ENCODE measurements around the gene NKIRAS1. TPM values are rescaled to one million over a fixed set of nuclear protein-coding genes. Genes with fewer than 3 reads are reported as not detected.

NKIRAS1 gene
- total RNA-seq, 4 donors from 2014 or later = 12.9 to 21.9 (median 15.8) TPM

DNA sequence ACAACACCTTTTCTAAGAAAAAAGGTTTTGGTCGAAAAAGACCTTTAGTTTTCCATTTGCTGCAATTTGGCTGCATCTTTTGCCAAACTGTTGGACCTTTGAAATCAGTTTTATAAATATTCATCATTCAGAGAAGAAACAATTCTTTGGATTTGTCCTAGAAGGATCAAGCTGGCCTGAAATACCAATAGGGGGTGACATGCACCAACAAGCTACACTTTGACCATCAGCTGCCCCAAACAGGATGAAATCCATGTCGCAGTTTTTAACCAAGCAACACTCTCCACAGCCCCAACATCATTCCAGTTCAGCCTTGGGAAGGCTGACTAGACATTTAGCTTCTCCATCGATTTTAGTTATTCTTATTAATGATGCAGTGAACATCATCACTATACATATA lies 9.9 kb upstream of the NKIRAS1 start:
- TF ChIP-seq CTCF (IDR thresholded peaks at IDR 0.05; ENCODE audit: low read depth) = no peak

- no peak for TF ChIP-seq CTCF (IDR thresholded peaks at IDR 0.05; ENCODE audit: low read depth)
Observed at GRCh38 chr3:23926246-23926645, 9.5 kb upstream of the NKIRAS1 start.

GRCh38 chr3:23923786-23924185 lies 7.0 kb upstream of the NKIRAS1 start:
- TF ChIP-seq CTCF (IDR thresholded peaks at IDR 0.05; ENCODE audit: low read depth) = no peak

DNA sequence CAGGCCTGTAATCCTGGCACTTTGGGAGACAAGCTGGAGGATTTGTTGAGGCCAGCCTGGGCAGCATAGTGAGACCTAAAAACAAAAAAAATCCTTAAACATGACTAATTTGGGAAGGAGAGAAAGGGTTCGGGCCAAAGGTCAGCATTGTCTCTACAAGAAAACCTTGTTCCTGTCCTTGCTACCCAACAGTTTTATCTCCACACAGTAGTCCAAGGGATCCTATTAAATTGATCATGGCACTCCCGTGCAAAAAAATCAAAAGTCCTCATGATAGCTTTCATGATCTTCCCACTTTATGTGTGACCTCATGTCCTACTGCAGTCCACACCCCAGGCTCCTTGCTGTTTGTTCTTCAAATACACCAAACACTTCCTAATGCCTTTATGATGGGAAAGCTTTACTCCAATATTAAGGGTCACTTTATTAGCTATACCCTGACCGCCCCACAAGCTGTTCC lies 4.3 kb upstream of the NKIRAS1 start:
- TF ChIP-seq CTCF (IDR thresholded peaks at IDR 0.05; ENCODE audit: low read depth) = no peak

DNA sequence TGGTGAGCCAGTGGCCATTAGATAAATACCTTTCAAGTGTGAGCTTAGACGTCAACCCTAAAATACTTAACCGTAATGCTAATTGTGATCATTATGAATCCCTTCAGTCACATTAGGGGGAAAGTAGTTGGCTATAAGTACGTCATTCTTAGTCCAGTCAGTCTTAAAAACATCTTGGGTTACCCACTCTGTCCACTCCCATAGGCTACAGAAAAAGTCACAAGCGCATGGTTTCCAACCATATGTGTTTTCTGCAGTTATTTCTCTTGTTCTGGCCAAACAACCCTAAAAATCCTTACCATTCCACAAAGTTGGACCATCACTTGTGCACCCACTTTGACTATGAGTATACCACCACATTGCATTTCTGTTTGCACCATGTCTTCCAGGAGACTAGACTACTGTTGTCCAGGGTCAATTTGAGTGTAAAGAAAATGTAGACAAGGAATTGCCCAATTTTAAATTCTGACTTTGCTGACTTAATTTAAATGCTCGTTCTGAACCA lies 3.4 kb upstream of the NKIRAS1 start:
- no peak for TF ChIP-seq CTCF (IDR thresholded peaks at IDR 0.05; ENCODE audit: low read depth)

GRCh38 chr3:23919628-23920027 lies 2.8 kb upstream of the NKIRAS1 start:
- TF ChIP-seq CTCF (IDR thresholded peaks at IDR 0.05; ENCODE audit: low read depth) = no peak

DNA sequence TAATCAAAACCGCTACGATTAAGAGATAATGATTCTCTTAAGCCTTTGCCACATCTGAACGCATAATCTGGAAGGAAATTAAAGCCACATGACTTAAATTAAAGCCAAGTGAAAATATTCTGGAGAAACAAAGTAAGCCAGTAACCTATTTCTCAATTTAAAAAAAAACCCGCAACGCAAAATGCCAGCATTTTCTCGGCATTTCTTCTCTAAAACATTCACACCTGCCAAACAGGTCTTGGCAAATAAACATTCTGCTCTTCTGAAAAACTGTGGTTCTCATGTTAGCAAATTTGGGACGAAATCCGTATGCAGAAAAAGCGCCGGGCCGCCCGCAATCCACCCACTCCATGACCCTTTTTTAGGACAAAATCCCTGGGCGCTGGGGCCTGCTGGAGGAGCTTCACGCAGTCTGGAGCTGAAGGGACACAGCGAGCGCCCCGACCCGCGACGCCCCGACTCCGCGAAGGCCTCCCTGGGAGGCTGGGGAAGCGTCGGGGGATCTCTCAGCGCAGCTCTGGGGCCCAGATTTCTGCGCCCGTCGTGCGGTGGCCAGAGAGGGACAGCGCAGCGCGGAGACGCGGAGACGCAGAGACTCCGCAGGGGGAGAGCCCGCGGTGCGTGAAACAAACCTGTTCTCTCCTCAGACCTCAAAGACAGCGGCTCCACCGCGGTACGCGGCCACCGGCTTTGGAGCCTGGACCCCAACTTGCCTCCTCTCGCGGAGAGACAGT lies 471 bp downstream of the NKIRAS1 start:
- TF ChIP-seq CTCF (IDR thresholded peaks at IDR 0.05; ENCODE audit: low read depth) = no peak

All from subcutaneous adipose tissue (tissue), 4 donors.